Keratinocyte (primary cell): ENCODE results near the gene TNFRSF14. TPM values are rescaled to one million over a fixed set of nuclear protein-coding genes. Genes with fewer than 3 reads are reported as not detected.
"Not testable (repeated sequence)": the region's sequence is repeated elsewhere in the genome, so short reads cannot be mapped to it uniquely, and the experiment has no call there.

Source experiments
- DNase-seq: peaks from one replicate; pipeline ENCODE4 v3.0.0-alpha.2; 2011; ENCODE audit warnings: low read depth, missing footprints, low spot score
- FAIRE-seq: peaks from 2 replicates; lab custom pipeline; 2011; peaks lifted over from hg19 to GRCh38; lab: Jason Lieb, UNC
- H2AFZ ChIP-seq: 2 replicates; pipeline ENCODE4 v1.6.0; 2012; ENCODE audit warnings: low read length, control low read depth, inconsistent platforms; ENCODE audit not compliant: control insufficient read depth
- H3K27ac ChIP-seq: 2 replicates; pipeline ENCODE4 v1.5.1; 2011; ENCODE audit warnings: low read length; ENCODE audit not compliant: control insufficient read depth, insufficient read depth
- H3K27me3 ChIP-seq: 3 replicates; pipeline ENCODE4 v1.6.0; 2011; ENCODE audit warnings: low read length; ENCODE audit not compliant: control insufficient read depth, insufficient read depth; ENCODE audit errors: extremely low read depth
- H3K36me3 ChIP-seq, 2 experiments: 2 replicates in 1 of 2; 3 replicates in 1 of 2; pipeline ENCODE4 v1.5.1; 2011; ENCODE audit warnings: low read length in 2 of 2, mild to moderate bottlenecking in 1 of 2; ENCODE audit not compliant: control insufficient read depth in 2 of 2, insufficient read depth in 2 of 2; ENCODE audit errors: extremely low read depth in 1 of 2
- H3K4me1 ChIP-seq: 3 replicates; pipeline ENCODE4 v1.5.1; 2011; ENCODE audit warnings: low read length; ENCODE audit not compliant: control insufficient read depth, insufficient read depth; ENCODE audit errors: extremely low read depth
- H3K4me2 ChIP-seq: 3 replicates; pipeline ENCODE4 v1.6.0; 2011; ENCODE audit warnings: low read depth, low read length; ENCODE audit not compliant: control insufficient read depth, insufficient read depth; ENCODE audit errors: extremely low read depth
- H3K4me3 ChIP-seq, 3 experiments: fragments of 200-600 bp in 1 of 3; sonication (generic) in 1 of 3; 2 replicates in 2 of 3; 3 replicates in 1 of 3; pipeline ENCODE4 v1.5.1; 2011 to 2016; ENCODE audit warnings: low read length in 3 of 3, mild to moderate bottlenecking in 3 of 3, control low read depth in 2 of 3, inconsistent platforms in 1 of 3, low read depth in 1 of 3, mixed read lengths in 1 of 3, mixed run types in 1 of 3, moderate library complexity in 1 of 3; ENCODE audit not compliant: control insufficient read depth in 2 of 3, insufficient read depth in 2 of 3; ENCODE audit errors: extremely low read depth in 1 of 3
- H3K79me2 ChIP-seq: 2 replicates; pipeline ENCODE4 v1.6.0; 2012; ENCODE audit warnings: low read length; ENCODE audit not compliant: control insufficient read depth, insufficient read depth
- H3K9ac ChIP-seq: 3 replicates; pipeline ENCODE4 v1.6.0; 2011; ENCODE audit warnings: low read length; ENCODE audit not compliant: control insufficient read depth, insufficient read depth; ENCODE audit errors: extremely low read depth
- H3K9me1 ChIP-seq: 3 replicates; pipeline ENCODE4 v1.6.0; 2011; ENCODE audit warnings: low read length; ENCODE audit not compliant: control insufficient read depth, insufficient read depth; ENCODE audit errors: extremely low read depth
- H3K9me3 ChIP-seq: 2 replicates; pipeline ENCODE4 v1.5.1; 2012; ENCODE audit warnings: low read depth, low read length; ENCODE audit not compliant: control insufficient read depth
- H4K20me1 ChIP-seq: 3 replicates; pipeline ENCODE4 v1.6.0; 2011; ENCODE audit warnings: low read length; ENCODE audit not compliant: control insufficient read depth, insufficient read depth; ENCODE audit errors: extremely low read depth
- CTCF ChIP-seq, 3 experiments: IDR thresholded peaks in 1 of 3; conservative IDR thresholded peaks in 1 of 3; optimal IDR thresholded peaks in 1 of 3; 2 replicates in 2 of 3; 3 replicates in 1 of 3; pipeline versions ENCODE3 to v1.5.1; 2011; ENCODE audit warnings: low read length in 3 of 3, mild to moderate bottlenecking in 3 of 3, moderate library complexity in 2 of 3, control low read depth in 1 of 3, inconsistent platforms in 1 of 3; ENCODE audit not compliant: insufficient read depth in 2 of 3; ENCODE audit errors: extremely low read depth in 1 of 3
- EZH2 ChIP-seq: IDR thresholded peaks from one replicate; pipeline ENCODE4 v1.6.1; 2012; ENCODE audit warnings: inconsistent platforms, mild to moderate bottlenecking, low read length, moderate library complexity
- dilution Hi-C: fragments of 300-500 bp; cut with MboI; formaldehyde crosslinking; loops from one replicate; pipeline ENCODE4 v1.7.0; 2020; ENCODE audit warnings: low sequenced_read_pairs; ENCODE audit not compliant: extremely low pct_ligation_motif_present
- polyA plus RNA-seq, 5 experiments: library from polyadenylated mRNA; depleted of rRNA in 3 of 5; stranded (reverse) in 3 of 5; stranded (forward) in 1 of 5; unstranded in 1 of 5; fragments of >200 nt; gene quantifications; 1 replicate in 1 of 5; 2 replicates in 3 of 5; 3 replicates in 1 of 5; pipeline versions ENCODE4 v1.2.1 to v1.2.3, GENCODE V29; 2011 to 2012; ENCODE audit warnings: missing spikeins in 2 of 5, low read depth in 1 of 5, low replicate concordance in 1 of 5

TNFRSF14 gene
- polyA plus RNA-seq, 1 donor (not counting 4 experiments of a cell fraction or from before 2014, with no cell fraction given): 5.2 TPM

GRCh38 chr1:2569060-2569459, 12.9 kb downstream of the TNFRSF14 start:
- DNase-seq: no peak
- Histone ChIP-seq H3K9me1 (no peaks in the 10 kb centered on the region), H3K27ac (no peak overlapping the region), H3K27me3 (peaks cover 21% of the 10 kb centered on the region), H3K79me2 (no peaks in the 10 kb centered on the region), H3K4me2 (no peak overlapping the region), H3K36me3 (no peaks in the 10 kb centered on the region), H3K9ac (no peak overlapping the region), H3K4me3 (no peak overlapping the region), H2AFZ (no peak overlapping the region), H3K9me3 (no peaks in the 10 kb centered on the region), H3K4me1 (no peaks in the 10 kb centered on the region), H4K20me1 (no peaks in the 10 kb centered on the region)
- no peak for FAIRE-seq
- TF ChIP-seq CTCF (optimal IDR thresholded peaks at IDR 0.05 in 1 of 3, IDR thresholded peaks at IDR 0.05 in 1 of 3, conservative IDR thresholded peaks at IDR 0.05 in 1 of 3; ENCODE audit: extremely low read depth in 1 of 3, insufficient read depth in 2 of 3, low read length in 3 of 3): no peak
- TF ChIP-seq EZH2: no peak
- dilution Hi-C loops: no loop called here

- H3K27ac ChIP-seq, H3K4me3 ChIP-seq, H3K4me1 ChIP-seq, H3K9me3 ChIP-seq, H2AFZ ChIP-seq, H3K36me3 ChIP-seq, H4K20me1 ChIP-seq, dilution Hi-C loops, H3K9ac ChIP-seq, H3K4me2 ChIP-seq, H3K9me1 ChIP-seq, FAIRE-seq, DNase-seq, H3K79me2 ChIP-seq: not testable (repeated sequence)
- peaks cover 21% of the 10 kb centered on the region for H3K27me3 ChIP-seq
Observed at GRCh38 chr1:2569703-2570102, 13.5 kb downstream of the TNFRSF14 start.

GRCh38 chr1:2570332-2570731, 14.2 kb downstream of the TNFRSF14 start:
- Histone ChIP-seq H2AFZ (no peak overlapping the region), H3K9ac (no peak overlapping the region), H3K4me2 (no peak overlapping the region), H3K4me3 (no peak overlapping the region), H3K9me1 (no peaks in the 10 kb centered on the region), H3K4me1 (no peaks in the 10 kb centered on the region), H3K36me3 (no peaks in the 10 kb centered on the region), H3K27me3 (peaks cover 18% of the 10 kb centered on the region), H3K27ac (no peak overlapping the region), H3K79me2 (no peaks in the 10 kb centered on the region), H3K9me3 (no peaks in the 10 kb centered on the region), H4K20me1 (no peaks in the 10 kb centered on the region)
- TF ChIP-seq EZH2 (no peak), CTCF (optimal IDR thresholded peaks at IDR 0.05 in 1 of 3, IDR thresholded peaks at IDR 0.05 in 1 of 3, conservative IDR thresholded peaks at IDR 0.05 in 1 of 3; ENCODE audit: extremely low read depth in 1 of 3, insufficient read depth in 2 of 3, low read length in 3 of 3) (no peak)
- dilution Hi-C loops: no loop called here
- DNase-seq: no peak
- no peak for FAIRE-seq
